Stomach smooth muscle (tissue), 2 donors: ENCODE data around the gene FRMD4A.

ENCODE experiments used
- H3K27ac ChIP-seq: one replicate; pipeline ENCODE4 v1.7.0; 2013; ENCODE audit warnings: mild to moderate bottlenecking, low read length, inconsistent platforms
- H3K27me3 ChIP-seq, 2 donors: one replicate each; pipeline ENCODE4 v1.7.0; 2013; ENCODE audit warnings: low read length in 2 of 2; ENCODE audit not compliant: insufficient read depth in 2 of 2, control insufficient read depth in 1 of 2
- H3K36me3 ChIP-seq, 2 donors: one replicate each; pipeline ENCODE4 v1.7.0; 2013; ENCODE audit warnings: low read length in 2 of 2; ENCODE audit not compliant: control insufficient read depth in 2 of 2, insufficient read depth in 2 of 2
- H3K4me1 ChIP-seq: one replicate; pipeline ENCODE4 v1.7.0; 2013; ENCODE audit warnings: low read length; ENCODE audit not compliant: control insufficient read depth, insufficient read depth
- H3K4me3 ChIP-seq, 2 donors: one replicate each; pipeline ENCODE4 v1.7.0; 2013; ENCODE audit warnings: low read length in 2 of 2
- H3K9ac ChIP-seq, 2 donors: one replicate each; pipeline ENCODE4 v1.7.0; 2013; ENCODE audit warnings: low read length in 2 of 2, mild to moderate bottlenecking in 1 of 2
- H3K9me3 ChIP-seq, 2 donors: one replicate each; pipeline ENCODE4 v1.7.0; 2013; ENCODE audit warnings: low read length in 2 of 2; ENCODE audit not compliant: control insufficient read depth in 2 of 2
- donor health status: healthy.
- donor health status: Pancreatic carcinoma.

FRMD4A gene

DNA sequence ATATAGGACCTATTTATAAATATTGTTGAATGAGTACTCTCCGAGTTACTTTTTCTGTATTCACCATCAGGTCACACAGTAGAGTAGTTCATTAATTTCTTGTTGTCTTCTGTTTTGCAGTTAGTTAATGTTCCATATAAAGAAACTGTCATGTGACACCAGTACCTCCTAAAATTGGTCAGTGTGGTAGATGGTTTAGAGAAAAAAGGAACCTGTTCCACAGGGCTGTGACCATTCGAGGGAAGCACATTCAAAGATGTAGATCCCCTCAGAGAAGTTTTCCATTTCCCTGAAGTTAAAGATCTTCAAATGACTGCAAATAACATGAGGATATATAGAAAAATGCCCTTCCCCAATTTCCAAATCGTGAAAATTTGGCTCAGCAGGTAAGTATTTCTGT is 698.3 kb downstream of the FRMD4A start:
- peaks cover 0 to 11% of the 10 kb centered on the region in 2 donors for H3K36me3 ChIP-seq
- no peak overlapping the region for H3K9ac ChIP-seq
- no peaks in the 10 kb centered on the region for H3K27me3 ChIP-seq
- no peaks in the 10 kb centered on the region for H3K9me3 ChIP-seq
- peak overlapping the region; percentile 93 for H3K27ac ChIP-seq
- H3K4me3 ChIP-seq = no peak overlapping the region
- peaks cover 24% of the 10 kb centered on the region for H3K4me1 ChIP-seq

DNA sequence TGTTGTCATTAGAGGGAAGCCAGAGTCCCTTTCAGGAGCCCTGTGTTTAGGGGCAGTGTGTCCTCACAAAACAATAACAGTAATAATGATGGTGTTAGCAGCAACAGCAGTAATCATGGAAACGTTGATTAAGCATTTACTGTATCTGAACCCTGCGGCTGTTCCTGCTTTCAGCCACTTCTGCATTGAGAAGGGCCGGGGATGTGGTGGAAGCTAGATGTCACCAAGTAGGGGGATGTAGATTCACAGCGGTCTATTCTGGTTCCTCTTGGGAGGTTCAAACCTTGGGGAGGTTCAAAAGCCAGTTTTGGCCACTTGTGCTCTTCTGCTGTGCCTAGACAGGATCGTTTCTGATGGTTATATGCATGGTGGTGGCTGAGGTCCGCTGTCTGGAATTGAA is 699.1 kb downstream of the FRMD4A start:
- no peak overlapping the region for H3K9ac ChIP-seq
- no peak overlapping the region for H3K4me3 ChIP-seq
- no peaks in the 10 kb centered on the region for H3K9me3 ChIP-seq
- H3K4me1 ChIP-seq = peaks cover 24% of the 10 kb centered on the region
- no peaks in the 10 kb centered on the region for H3K27me3 ChIP-seq
- peak overlapping the region; percentile 24 for H3K27ac ChIP-seq
- H3K36me3 ChIP-seq = peaks cover 0 to 13% of the 10 kb centered on the region in 2 donors

DNA sequence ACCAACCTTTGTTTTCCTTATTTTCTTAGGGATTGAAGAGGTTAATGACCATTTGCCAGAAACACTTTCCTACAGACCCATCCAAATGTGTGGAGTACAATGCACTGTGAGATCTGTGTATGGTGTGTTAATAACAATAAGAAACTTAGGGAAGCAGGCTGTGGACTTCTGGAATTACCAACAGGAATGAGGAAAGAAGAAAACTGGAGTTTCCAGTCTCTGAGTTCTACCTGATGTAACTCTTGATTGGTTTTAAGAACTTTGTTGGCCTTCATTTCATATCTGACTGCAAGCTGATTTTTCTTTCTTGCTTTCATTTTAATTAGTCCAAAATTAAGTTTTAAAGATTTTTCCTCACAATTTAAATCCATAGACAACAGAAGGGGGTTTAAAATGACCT is 700.5 kb downstream of the FRMD4A start:
- Histone ChIP-seq H3K9ac (no peak overlapping the region), H3K27ac (no peak overlapping the region), H3K4me1 (peaks cover 24% of the 10 kb centered on the region), H3K4me3 (no peak overlapping the region), H3K9me3 (no peaks in the 10 kb centered on the region), H3K36me3 (peaks cover 4 to 15% of the 10 kb centered on the region in 2 donors), H3K27me3 (no peaks in the 10 kb centered on the region)

DNA sequence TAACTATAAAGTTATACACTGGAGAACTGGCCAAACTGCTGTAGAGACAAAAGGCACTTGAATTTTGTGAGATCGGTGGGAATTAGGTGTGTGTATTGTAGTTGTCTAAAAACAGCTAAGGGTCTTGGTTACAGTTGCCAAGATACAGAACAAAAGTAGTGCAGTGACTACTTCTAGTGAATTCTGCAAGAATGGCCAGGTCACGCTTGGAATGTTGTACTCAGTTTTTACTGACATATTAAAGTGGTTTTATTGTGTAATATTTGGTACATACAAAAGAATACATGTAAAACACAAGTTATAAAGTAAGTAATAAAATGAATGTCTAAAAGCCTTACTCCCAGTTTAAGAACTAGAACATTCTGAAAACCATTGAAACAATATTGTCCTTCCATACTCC is 701.6 kb downstream of the FRMD4A start:
- Histone ChIP-seq H3K27me3 (no peaks in the 10 kb centered on the region), H3K9ac (no peak overlapping the region), H3K27ac (peak overlapping the region; percentile 13), H3K9me3 (no peaks in the 10 kb centered on the region), H3K4me1 (peaks cover 15% of the 10 kb centered on the region), H3K36me3 (peaks cover 4 to 15% of the 10 kb centered on the region in 2 donors), H3K4me3 (no peak overlapping the region)

DNA sequence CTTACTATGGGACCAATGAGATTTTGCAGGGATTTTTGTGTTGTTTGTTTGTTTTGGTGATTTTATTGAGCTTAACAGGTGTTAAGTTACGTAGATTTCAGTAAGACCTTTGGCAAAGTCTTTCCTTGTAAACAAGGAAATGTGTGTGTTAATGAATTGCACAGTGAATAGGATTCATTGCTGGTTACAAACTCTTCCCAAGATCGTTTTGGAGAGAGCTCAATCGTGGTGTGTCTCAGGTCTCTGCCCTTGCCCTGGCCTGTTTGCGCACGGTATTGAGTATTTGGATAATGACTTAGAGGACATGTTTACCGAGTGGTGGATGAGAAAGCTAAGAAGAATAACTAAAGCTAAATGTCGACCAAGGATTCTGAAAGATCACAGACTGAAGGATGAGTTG is 702.1 kb downstream of the FRMD4A start:
- H3K4me1 ChIP-seq = peaks cover 12% of the 10 kb centered on the region
- no peaks in the 10 kb centered on the region for H3K9me3 ChIP-seq
- H3K27ac ChIP-seq = peak overlapping the region; percentile 13
- H3K36me3 ChIP-seq = peaks cover 4 to 15% of the 10 kb centered on the region in 2 donors
- H3K4me3 ChIP-seq = no peak overlapping the region
- H3K9ac ChIP-seq = no peak overlapping the region
- H3K27me3 ChIP-seq = no peaks in the 10 kb centered on the region

DNA sequence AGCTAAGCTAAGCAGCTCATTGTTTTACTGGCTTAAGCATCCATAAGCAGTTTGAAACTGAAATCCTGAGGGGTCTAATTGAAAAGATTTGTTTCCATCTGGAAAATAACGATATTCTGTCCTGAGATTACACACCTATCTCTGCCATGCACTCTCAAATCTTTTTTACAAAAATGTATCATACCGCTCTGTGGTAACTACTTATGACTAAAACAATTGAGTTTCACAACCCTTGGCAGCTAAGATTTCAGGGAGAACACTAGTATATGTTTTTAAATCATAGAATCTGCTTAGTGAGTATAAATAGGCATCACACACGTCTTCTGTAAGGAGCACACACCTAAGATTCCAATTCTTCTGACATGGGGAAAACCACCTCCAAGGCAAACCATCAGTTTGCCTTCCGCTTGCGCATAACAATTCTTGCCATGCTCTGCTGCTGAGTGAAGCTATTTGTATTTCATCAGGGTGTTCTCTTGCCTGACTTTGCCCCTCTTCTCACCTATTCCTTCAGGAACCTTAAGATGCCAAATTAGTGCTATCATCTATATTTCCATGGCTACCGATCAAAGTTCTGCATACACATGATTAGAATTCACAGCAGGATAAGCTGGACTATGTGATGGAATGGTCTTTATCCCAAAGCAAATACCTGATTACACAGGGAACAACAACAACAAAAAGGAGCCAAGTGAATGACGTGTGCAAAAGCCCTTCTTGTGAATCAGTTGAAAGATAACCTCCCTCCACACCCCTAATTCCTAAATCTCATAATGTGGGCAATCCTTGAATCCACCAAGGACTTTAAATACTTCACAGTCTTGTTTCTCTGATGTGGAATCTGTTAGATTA is 703.0 kb downstream of the FRMD4A start:
- peaks cover 4 to 15% of the 10 kb centered on the region in 2 donors for H3K36me3 ChIP-seq
- no peak overlapping the region for H3K27ac ChIP-seq
- H3K4me3 ChIP-seq = no peak overlapping the region
- no peaks in the 10 kb centered on the region for H3K27me3 ChIP-seq
- H3K4me1 ChIP-seq = peaks cover 3% of the 10 kb centered on the region
- H3K9ac ChIP-seq = no peak overlapping the region
- no peaks in the 10 kb centered on the region for H3K9me3 ChIP-seq

DNA sequence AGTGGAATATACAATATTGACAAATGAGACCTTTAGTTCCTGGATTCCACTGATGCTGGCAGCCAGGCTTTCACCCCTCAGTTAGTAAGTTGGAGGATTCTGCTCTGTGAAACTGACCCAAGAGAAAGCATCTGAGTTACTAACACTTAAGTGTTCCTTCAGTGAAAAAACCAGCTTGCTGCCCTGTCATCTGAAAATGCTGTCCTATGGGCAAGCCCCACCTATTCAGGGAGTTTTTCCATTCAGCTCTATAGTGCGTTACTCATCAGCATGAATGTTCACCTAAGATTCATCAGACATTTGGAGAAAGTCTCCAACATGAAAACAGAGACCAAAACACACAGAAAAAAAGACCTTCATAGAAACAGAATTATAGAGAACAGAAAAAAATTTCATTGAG is 706.1 kb downstream of the FRMD4A start:
- Histone ChIP-seq H3K9me3 (no peaks in the 10 kb centered on the region), H3K4me1 (no peaks in the 10 kb centered on the region), H3K27me3 (no peaks in the 10 kb centered on the region), H3K36me3 (peaks cover 4 to 10% of the 10 kb centered on the region in 2 donors), H3K9ac (no peak overlapping the region), H3K27ac (no peak overlapping the region), H3K4me3 (no peak overlapping the region)

DNA sequence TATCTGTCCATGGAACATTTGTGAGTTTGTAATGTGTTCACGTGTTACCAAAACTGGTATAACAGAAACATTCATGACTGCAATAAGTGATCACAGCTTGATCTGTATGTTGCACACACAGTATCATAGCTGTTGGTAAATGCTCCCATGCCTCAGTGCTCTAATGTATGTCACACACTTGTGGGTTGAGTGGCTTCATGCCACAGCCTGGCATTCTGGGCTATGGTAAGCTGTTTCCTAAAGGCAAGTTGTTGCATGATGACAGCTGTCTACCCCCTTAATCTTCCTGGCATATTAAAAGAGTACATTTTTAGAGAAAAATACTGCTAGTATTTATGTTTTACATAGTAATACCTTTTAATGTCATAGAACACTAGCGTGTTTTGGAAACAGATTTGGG is 708.8 kb downstream of the FRMD4A start:
- Histone ChIP-seq H3K36me3 (peaks cover 8 to 14% of the 10 kb centered on the region in 2 donors), H3K9me3 (no peaks in the 10 kb centered on the region), H3K27me3 (no peaks in the 10 kb centered on the region), H3K4me3 (no peak overlapping the region), H3K4me1 (no peaks in the 10 kb centered on the region), H3K9ac (no peak overlapping the region), H3K27ac (no peak overlapping the region)

DNA sequence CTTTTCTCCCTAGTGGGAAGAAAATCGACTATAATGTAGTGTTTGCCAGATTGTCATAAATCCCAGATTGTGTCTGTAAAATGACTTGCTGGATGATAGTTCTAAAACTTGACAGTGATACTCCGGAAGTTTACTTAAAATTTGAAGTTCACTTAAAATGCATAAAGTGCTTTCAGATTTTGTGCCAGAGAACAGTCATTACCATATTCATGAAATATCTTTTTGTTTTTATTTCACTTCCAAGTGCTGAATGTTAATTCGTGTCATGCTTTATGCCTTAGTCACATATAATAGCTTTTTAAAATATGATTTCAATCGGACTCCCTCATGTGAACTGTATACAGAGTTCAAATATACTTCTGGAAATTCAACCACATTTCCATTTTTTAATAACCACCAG is 713.6 kb downstream of the FRMD4A start:
- Histone ChIP-seq H3K4me1 (peaks cover 8% of the 10 kb centered on the region), H3K27me3 (no peaks in the 10 kb centered on the region), H3K9ac (no peak overlapping the region), H3K36me3 (peaks cover 6 to 22% of the 10 kb centered on the region in 2 donors), H3K27ac (no peak overlapping the region), H3K9me3 (no peaks in the 10 kb centered on the region), H3K4me3 (no peak overlapping the region)

DNA sequence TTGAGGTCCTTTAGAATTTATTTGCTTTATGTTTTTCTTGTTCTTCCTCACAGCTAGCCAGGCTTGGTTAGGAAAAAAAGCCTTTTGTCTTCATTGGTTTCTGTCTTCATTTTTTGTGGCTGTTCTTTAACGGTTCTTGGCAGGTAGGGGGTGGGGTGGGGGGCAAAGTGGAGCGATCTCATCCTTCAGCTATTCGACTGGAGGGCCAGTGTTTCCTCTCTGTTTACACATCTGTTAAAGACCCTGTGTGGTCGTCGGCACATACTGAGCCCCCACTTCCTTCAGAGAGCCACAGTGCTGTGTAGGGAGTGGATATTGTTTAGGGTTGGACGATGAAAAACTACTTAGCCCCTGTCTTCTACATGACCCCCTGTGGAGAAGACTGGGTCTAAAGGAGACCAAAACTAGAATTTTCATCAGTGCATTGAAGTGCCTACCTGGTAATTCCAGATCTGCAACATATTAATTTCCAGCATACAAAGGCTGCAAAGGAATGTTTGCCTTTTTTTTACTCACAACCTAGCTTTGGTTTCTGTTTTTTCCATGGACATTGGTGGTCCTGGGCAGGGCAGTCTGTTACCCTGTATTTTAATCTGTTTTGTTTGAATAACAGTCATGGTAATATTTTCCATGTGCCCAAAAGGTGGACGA is 714.9 kb downstream of the FRMD4A start:
- no peak overlapping the region for H3K4me3 ChIP-seq
- H3K9me3 ChIP-seq = no peaks in the 10 kb centered on the region
- H3K27me3 ChIP-seq = no peaks in the 10 kb centered on the region
- H3K4me1 ChIP-seq = peaks cover 8% of the 10 kb centered on the region
- H3K27ac ChIP-seq = no peak overlapping the region
- H3K36me3 ChIP-seq = peaks cover 4 to 28% of the 10 kb centered on the region in 2 donors
- no peak overlapping the region for H3K9ac ChIP-seq
